RWPE1 (cell line): ENCODE results near the gene VPS4A.

Source experiments
- CTCF ChIA-PET: fragments of 350-600 bp; sonication (Branson Sonifier 250); formaldehyde crosslinking; extraction: SDS; loops from one replicate; lab custom pipeline; 2021; lab: Yijun Ruan, JAX
- POLR2A ChIA-PET: fragments of 400-600 bp; formaldehyde crosslinking; extraction: SDS; loops from one replicate; lab custom pipeline; 2020; ENCODE audit warnings: antibody characterized with exemption; ENCODE audit not compliant: low non-redundant PET; lab: Yijun Ruan, JAX
- DNase-seq: peaks from one replicate; pipeline ENCODE4 v3.0.0; 2012; ENCODE audit warnings: low spot score
- H3K27ac ChIP-seq: fragments of 450-650 bp; 2 replicates; pipeline ENCODE4 v1.5.1; 2017
- TF ChIP-seq, protein P1 (sequence below): fragments of 450-650 bp; conservative IDR thresholded peaks from 2 replicates; pipeline ENCODE4 v1.5.1; 2017; ENCODE audit warnings: low read depth, mild to moderate bottlenecking

VPS4A gene

DNA sequence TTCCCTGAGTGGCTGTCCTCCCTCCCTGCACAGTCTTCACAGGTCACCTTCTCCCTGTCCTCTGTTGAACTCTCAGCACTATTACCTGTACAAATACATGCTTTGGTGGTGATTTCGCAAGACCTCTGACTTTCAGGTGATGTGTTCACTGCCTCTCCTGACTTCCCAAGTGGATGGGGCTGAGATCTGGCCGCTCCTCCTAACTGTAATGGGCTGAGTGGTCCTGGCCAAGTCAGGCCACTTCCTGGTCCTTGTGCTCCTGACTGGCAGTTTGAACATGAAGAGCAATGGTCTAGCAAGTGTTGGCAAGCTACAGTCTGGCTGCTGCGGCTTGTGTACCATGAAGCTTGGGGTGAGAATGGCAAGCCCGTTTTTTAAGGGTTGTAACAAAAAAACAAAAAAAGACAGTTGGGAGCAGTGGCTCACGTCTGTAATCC lies 52.1 kb downstream of the VPS4A start:
- DNase-seq, result no peak
- CTCF ChIA-PET, result no interaction called here
- peak overlapping the region; percentile 20 for H3K27ac ChIP-seq
- TF ChIP-seq, protein P1, sequence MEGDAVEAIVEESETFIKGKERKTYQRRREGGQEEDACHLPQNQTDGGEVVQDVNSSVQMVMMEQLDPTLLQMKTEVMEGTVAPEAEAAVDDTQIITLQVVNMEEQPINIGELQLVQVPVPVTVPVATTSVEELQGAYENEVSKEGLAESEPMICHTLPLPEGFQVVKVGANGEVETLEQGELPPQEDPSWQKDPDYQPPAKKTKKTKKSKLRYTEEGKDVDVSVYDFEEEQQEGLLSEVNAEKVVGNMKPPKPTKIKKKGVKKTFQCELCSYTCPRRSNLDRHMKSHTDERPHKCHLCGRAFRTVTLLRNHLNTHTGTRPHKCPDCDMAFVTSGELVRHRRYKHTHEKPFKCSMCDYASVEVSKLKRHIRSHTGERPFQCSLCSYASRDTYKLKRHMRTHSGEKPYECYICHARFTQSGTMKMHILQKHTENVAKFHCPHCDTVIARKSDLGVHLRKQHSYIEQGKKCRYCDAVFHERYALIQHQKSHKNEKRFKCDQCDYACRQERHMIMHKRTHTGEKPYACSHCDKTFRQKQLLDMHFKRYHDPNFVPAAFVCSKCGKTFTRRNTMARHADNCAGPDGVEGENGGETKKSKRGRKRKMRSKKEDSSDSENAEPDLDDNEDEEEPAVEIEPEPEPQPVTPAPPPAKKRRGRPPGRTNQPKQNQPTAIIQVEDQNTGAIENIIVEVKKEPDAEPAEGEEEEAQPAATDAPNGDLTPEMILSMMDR, result no peak
- POLR2A ChIA-PET, result no interaction called here

DNA sequence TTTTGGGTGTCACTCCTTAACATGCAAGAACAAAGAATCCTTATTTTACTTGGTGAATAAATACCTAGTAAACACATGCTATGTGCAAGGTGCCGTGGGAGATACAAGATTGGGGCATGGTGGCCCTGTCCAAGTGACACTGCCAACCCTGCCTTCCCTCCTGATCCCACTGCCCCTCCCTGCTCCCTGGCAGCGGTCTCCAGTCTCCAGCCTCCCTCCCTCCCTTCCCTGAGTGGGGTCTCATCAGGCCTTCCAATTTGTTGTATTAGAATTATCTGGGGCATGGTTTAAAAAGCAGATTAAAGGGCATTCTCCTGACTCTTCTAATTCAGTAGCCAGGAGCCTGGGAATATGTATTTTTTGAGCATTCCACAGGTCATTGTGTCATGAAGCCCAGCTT lies 52.9 kb downstream of the VPS4A start:
- ChIA-PET POLR2A (no interaction called here), CTCF (no interaction called here)
- DNase-seq, result no peak
- H3K27ac ChIP-seq, result no peak overlapping the region
- TF ChIP-seq, protein P1, result no peak

DNA sequence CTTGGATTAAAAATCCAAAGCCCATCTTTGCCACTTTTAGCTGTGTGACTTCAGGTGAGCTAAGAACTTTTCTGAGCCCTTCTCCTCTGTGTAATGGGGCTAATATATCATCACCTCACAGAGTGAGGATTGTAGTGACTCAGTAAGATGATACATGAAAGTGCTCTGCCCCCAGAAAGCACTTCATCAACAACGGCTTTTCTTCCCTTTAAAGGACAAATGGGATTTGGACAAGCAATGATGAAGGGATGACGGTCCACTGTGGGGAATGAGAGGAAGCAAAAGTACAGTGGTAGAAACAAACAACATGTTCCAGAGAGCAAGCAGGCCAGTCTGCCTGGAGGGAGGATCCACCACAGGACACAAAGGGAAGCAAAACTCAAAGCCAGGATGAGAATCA lies 54.8 kb downstream of the VPS4A start:
- TF ChIP-seq, protein P1, result no peak
- DNase-seq, result no peak
- ChIA-PET CTCF (no interaction called here), POLR2A (no interaction called here)
- no peak overlapping the region for H3K27ac ChIP-seq

DNA sequence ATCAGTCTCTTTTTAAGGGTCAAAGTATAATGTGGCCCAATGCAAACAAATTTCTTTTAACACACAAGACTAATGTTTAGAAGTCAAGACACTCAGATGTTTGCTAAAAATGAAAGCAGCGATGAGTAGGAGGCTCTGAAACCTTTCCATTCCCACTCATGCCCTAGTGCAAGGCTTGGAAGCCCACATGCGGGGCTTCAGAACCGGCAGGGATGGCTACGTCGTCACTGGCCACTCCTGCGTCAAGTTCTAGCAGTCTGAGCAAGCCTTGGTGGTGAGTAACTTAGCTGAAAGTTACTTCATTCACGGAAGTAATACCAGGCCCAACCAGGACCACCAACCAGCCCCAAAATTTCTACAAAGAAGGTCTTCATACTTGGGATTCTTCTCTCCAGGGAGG lies 55.3 kb downstream of the VPS4A start:
- TF ChIP-seq, protein P1, result no peak
- CTCF ChIA-PET, result no interaction called here
- no peak overlapping the region for H3K27ac ChIP-seq
- POLR2A ChIA-PET, result no interaction called here
- no peak for DNase-seq

DNA sequence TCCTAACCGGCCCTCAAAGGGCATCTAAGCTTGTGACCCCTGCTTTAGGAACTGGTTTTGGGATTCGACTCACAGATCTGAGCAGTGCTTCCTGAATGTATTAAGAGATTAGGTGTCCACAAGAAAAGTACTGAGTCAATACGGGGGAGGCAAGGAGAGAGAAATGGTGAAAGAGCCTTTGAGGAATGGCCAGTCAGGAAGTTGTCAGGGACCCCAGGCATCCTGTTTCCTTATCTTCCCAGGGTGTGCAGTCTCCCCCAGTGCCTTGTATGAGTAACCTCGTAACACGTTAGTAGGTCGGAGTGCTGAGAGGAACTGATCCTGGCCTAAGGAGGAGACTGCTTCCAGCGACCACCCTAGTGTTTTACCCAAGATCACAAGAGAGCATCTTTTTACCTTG lies 56.8 kb downstream of the VPS4A start:
- no peak for DNase-seq
- TF ChIP-seq, protein P1, result no peak
- H3K27ac ChIP-seq, result no peak overlapping the region
- ChIA-PET CTCF (no interaction called here), POLR2A (no interaction called here)

DNA sequence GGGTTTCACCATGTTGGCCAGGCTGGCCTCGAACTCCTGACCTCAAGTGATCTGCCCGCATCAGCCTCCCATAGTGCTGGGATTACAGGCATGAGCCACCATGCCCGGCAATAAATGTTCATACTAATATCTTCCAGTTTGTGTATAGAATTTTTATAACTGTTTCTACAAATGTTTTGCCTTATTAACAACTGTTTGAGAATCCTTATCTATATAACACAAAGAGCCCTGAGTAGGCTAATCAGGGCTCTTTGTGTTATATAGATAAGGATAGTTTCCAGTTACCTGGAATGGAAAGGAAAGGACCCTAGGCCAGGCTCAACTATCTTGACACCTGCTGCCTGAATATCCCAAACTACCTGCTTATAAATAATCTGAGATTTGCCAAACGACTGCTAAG lies 57.7 kb downstream of the VPS4A start:
- H3K27ac ChIP-seq, result no peak overlapping the region
- CTCF ChIA-PET, result no interaction called here
- TF ChIP-seq, protein P1, result no peak
- no peak for DNase-seq
- POLR2A ChIA-PET, result no interaction called here

DNA sequence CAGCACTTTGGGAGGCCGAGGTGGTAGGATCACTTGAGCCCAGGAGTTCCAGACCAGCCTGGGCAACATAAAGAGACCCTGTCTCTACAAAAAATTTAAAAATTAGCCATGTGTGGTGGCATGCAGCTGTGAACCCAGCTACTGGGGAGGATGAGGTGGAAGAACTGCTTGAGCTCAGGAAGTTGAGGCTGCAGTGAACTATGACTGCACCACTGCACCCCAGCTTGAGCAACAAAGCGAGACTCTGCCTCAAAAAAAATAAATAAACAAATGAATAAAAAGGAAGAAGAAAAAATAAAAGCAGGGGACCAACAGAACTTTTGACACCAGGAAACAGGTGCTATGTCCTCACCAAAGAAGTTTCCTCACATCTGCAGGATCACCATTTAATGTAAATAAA lies 60.4 kb downstream of the VPS4A start:
- CTCF ChIA-PET, result no interaction called here
- POLR2A ChIA-PET, result no interaction called here
- TF ChIP-seq, protein P1, result no peak
- no peak for DNase-seq
- H3K27ac ChIP-seq, result no peak overlapping the region
